SK-N-SH (cell line): ENCODE results near the gene UNC13D. TPM values are rescaled to one million over a fixed set of nuclear protein-coding genes. Genes with fewer than 3 reads are reported as not detected.

Experiments
- CTCF ChIA-PET: fragments of 300-600, 350-600 bp; formaldehyde crosslinking; extraction: SDS; loops from one replicate; lab custom pipeline; 2021; lab: Yijun Ruan, JAX
- POLR2A ChIA-PET: fragments of 350-600 bp; sonication (Branson Sonifier 250); formaldehyde crosslinking; extraction: SDS; loops from one replicate; lab custom pipeline; 2020; ENCODE audit warnings: antibody characterized with exemption, inconsistent platforms; lab: Yijun Ruan, JAX
- DNase-seq: peaks from one replicate; pipeline ENCODE4 v3.0.0; 2012
- H2AFZ ChIP-seq: fragments of 200-600 bp; sonication (generic); 2 replicates; pipeline ENCODE4 v1.8.1; 2016; ENCODE audit warnings: antibody characterized with exemption, mild to moderate bottlenecking, low read depth
- H3F3A ChIP-seq: fragments of 200-600 bp; sonication (generic); replicated peaks from 2 replicates; pipeline ENCODE3; 2016; ENCODE audit warnings: antibody characterized with exemption, mild to moderate bottlenecking; ENCODE audit not compliant: insufficient read depth
- H3K27ac ChIP-seq, 2 experiments: fragments of 200-500 bp in 1 of 2; fragments of 200-600 bp in 1 of 2; sonication (Bioruptor generic) in 1 of 2; sonication (generic), shearing (Covaris generic) in 1 of 2; 2 replicates each; pipeline versions ENCODE4 v1.5.1 to v1.6.1; 2014 to 2016; ENCODE audit warnings: low read depth in 2 of 2, inconsistent platforms in 1 of 2, low read length in 1 of 2, mild to moderate bottlenecking in 1 of 2, mixed read lengths in 1 of 2
- H3K27me3 ChIP-seq: fragments of 200-600 bp; sonication (generic), shearing (Covaris generic); 2 replicates; pipeline ENCODE4 v1.6.1; 2016; ENCODE audit warnings: mixed run types; ENCODE audit not compliant: insufficient read depth
- H3K36me3 ChIP-seq, 2 experiments: fragments of 200-500 bp in 1 of 2; fragments of 200-600 bp in 1 of 2; sonication (Bioruptor generic) in 1 of 2; sonication (generic) in 1 of 2; replicated peaks in 1 of 2; 2 replicates each; pipeline versions ENCODE3 to v1.5.1; 2014 to 2016; ENCODE audit warnings: low read length in 1 of 2, mild to moderate bottlenecking in 1 of 2; ENCODE audit not compliant: insufficient read depth in 2 of 2, control insufficient read depth in 1 of 2
- H3K4me1 ChIP-seq, 2 experiments: fragments of 200-500 bp in 1 of 2; fragments of 200-600 bp in 1 of 2; sonication (Bioruptor generic) in 1 of 2; sonication (generic), shearing (Covaris generic) in 1 of 2; 2 replicates each; pipeline versions ENCODE4 v1.5.1 to v1.6.1; 2014 to 2016; ENCODE audit warnings: low read depth in 1 of 2, low read length in 1 of 2, mixed run types in 1 of 2; ENCODE audit not compliant: insufficient read depth in 2 of 2, control insufficient read depth in 1 of 2
- H3K4me2 ChIP-seq: fragments of 200-600 bp; sonication (generic), shearing (Covaris generic); 2 replicates; pipeline ENCODE4 v1.6.1; 2017; ENCODE audit warnings: mixed run types
- H3K4me3 ChIP-seq, 2 experiments: fragments of 200-500 bp in 1 of 2; fragments of 200-600 bp in 1 of 2; sonication (Bioruptor generic) in 1 of 2; sonication (generic), shearing (Covaris generic) in 1 of 2; 2 replicates each; pipeline versions ENCODE4 v1.5.1 to v1.8.1; 2014 to 2016; ENCODE audit warnings: low read depth in 2 of 2, inconsistent platforms in 1 of 2, low read length in 1 of 2, mild to moderate bottlenecking in 1 of 2, mixed read lengths in 1 of 2, moderate library complexity in 1 of 2
- H3K79me2 ChIP-seq: fragments of 200-600 bp; sonication (generic); 2 replicates; pipeline ENCODE4 v1.8.1; 2017; ENCODE audit warnings: mild to moderate bottlenecking; ENCODE audit not compliant: insufficient read depth
- H3K9ac ChIP-seq: fragments of 200-600 bp; sonication (generic); 2 replicates; pipeline ENCODE4 v1.6.1; 2017; ENCODE audit warnings: mixed run types
- H3K9me2 ChIP-seq: fragments of 200-600 bp; sonication (generic); 2 replicates; pipeline ENCODE4 v1.6.1; 2017; ENCODE audit warnings: mixed run types
- H3K9me3 ChIP-seq: fragments of 200-600 bp; sonication (generic); 2 replicates; pipeline ENCODE4 v1.6.1; 2017; ENCODE audit warnings: mixed run types, mild to moderate bottlenecking, moderate library complexity
- H4K20me1 ChIP-seq: fragments of 200-600 bp; sonication (generic); 2 replicates; pipeline ENCODE4 v1.6.1; 2017; ENCODE audit warnings: mild to moderate bottlenecking, mixed run types; ENCODE audit not compliant: insufficient read depth
- ELF1 ChIP-seq: IDR thresholded peaks from 2 replicates; pipeline ENCODE4 v1.4.0; 2012
- EP300 ChIP-seq, 2 experiments: IDR thresholded peaks; 2 replicates each; pipeline versions ENCODE4 v1.4.0 to v1.6.1; 2012; ENCODE audit warnings: borderline replicate concordance in 1 of 2, low read depth in 1 of 2, low read length in 1 of 2
- EZH2phosphoT487 ChIP-seq: fragments of 200-600 bp; sonication (generic); IDR thresholded peaks from 2 replicates; pipeline ENCODE4 v1.6.1; 2017; ENCODE audit warnings: low read depth, mixed run types, mild to moderate bottlenecking, antibody characterized with exemption, moderate library complexity, borderline replicate concordance
- FOXJ3 ChIP-seq: sonication (generic); formaldehyde crosslinking; IDR thresholded peaks from 2 replicates; pipeline ENCODE4 v1.5.1; 2020; ENCODE audit warnings: mild to moderate bottlenecking, missing genetic modification reagents
- IRF3 ChIP-seq: fragments of 150-350 bp; IDR thresholded peaks from 2 replicates; pipeline ENCODE4 v1.6.1; 2016; ENCODE audit warnings: mild to moderate bottlenecking, low read depth, low read length
- JUND ChIP-seq: IDR thresholded peaks from 2 replicates; pipeline ENCODE4 v1.4.0; 2012
- MEF2A ChIP-seq: IDR thresholded peaks from 2 replicates; pipeline ENCODE4 v1.4.0; 2012; ENCODE audit warnings: low read depth, borderline replicate concordance
- MXI1 ChIP-seq: IDR thresholded peaks from 2 replicates; pipeline ENCODE4 v1.6.1; 2012; ENCODE audit warnings: mild to moderate bottlenecking, low read depth, low read length, improper control_type of control experiment
- NFIC ChIP-seq: IDR thresholded peaks from 2 replicates; pipeline ENCODE4 v1.4.0; 2012; ENCODE audit warnings: borderline replicate concordance
- NRF1 ChIP-seq: IDR thresholded peaks from 2 replicates; pipeline ENCODE4 v1.6.1; 2012; ENCODE audit warnings: low read depth, mild to moderate bottlenecking, low read length
- RCOR1 ChIP-seq: fragments of 150-350 bp; IDR thresholded peaks from 2 replicates; pipeline ENCODE4 v1.6.1; 2017; ENCODE audit warnings: antibody characterized with exemption, low read length
- TEAD4 ChIP-seq: IDR thresholded peaks from 2 replicates; pipeline ENCODE4 v1.4.0; 2012; ENCODE audit warnings: mild to moderate bottlenecking, borderline replicate concordance; ENCODE audit not compliant: insufficient read depth
- YY1 ChIP-seq: IDR thresholded peaks from 2 replicates; pipeline ENCODE4 v1.4.0; 2012; ENCODE audit warnings: low read depth, mild to moderate bottlenecking
- ZBTB33 ChIP-seq: IDR thresholded peaks from 2 replicates; pipeline ENCODE4 v1.4.0; 2012; ENCODE audit warnings: low read depth, borderline replicate concordance
- WGBS: methylation state at CpG from one replicate; pipeline ENCODE4 v1.1.6; 2017; ENCODE audit warnings: low lambda C conversion rate; 5-methylcytosine and 5-hydroxymethylcytosine counted together
- polyA plus RNA-seq, 3 experiments: library from polyadenylated mRNA; depleted of rRNA; stranded (reverse); fragments of >200 nt; gene quantifications; 2 replicates each; pipeline ENCODE4 v1.2.3, GENCODE V29; 2012

Gene UNC13D
- polyA plus RNA-seq, 1 of the 3 experiments (the other 2 are of a cell fraction) = 0.99 TPM

- H3K4me1 ChIP-seq = peaks cover 3 to 6% of the 10 kb centered on the region in 2 experiments; a peak in 2 of 4 replicates
- TF ChIP-seq MXI1 (no peak), YY1 (no peak), MEF2A (no peak), EZH2phosphoT487 (no peak), EP300 (IDR thresholded peaks at IDR 0.05; ENCODE audit: borderline replicate concordance in 1 of 2, low read depth in 1 of 2, low read length in 1 of 2) (no peak), NFIC (no peak), ELF1 (no peak), IRF3 (no peak), ZBTB33 (no peak)
- no peaks in the 10 kb centered on the region for H3K27me3 ChIP-seq
- no peaks in the 10 kb centered on the region for H3K9me3 ChIP-seq
- ChIA-PET POLR2A (interaction anchor here (0.9 to 2.4 kb wide), 5 partner anchors 9 to 30 kb away, joined by 3 to 12 read pairs (median 4); partner anchors contain the start of gene UNK), CTCF (interaction anchor here (0.8 to 2.5 kb wide), 5 partner anchors 18 to 62 kb away, joined by 3 to 8 read pairs (median 3); no protein-coding TSS in a partner anchor)
- H3K27ac ChIP-seq = no peak overlapping the region; a peak in 1 of 4 replicates
- H3K9ac ChIP-seq = no peak overlapping the region
- H3K36me3 ChIP-seq = peaks cover 5 to 26% of the 10 kb centered on the region in 2 experiments
- DNase-seq = peak; percentile 29
- peaks cover 3% of the 10 kb centered on the region for H3F3A ChIP-seq
- H4K20me1 ChIP-seq = no peaks in the 10 kb centered on the region
- peaks cover 27% of the 10 kb centered on the region; the same call in 1 of the 2 replicates for H3K79me2 ChIP-seq
- H3K4me2 ChIP-seq = no peak overlapping the region
- no peak overlapping the region for H2AFZ ChIP-seq
- no peaks in the 10 kb centered on the region for H3K9me2 ChIP-seq
- WGBS = 93% methylated on average over 20 of the region's 24 CpGs
- H3K4me3 ChIP-seq = no peak overlapping the region
These were observed 34.5 kb downstream of the UNC13D start for GRCh38 chr17:75809631-75810111.

GRCh38 chr17:75808905-75809621 lies 35.1 kb downstream of the UNC13D start:
- H3K9me2 ChIP-seq = no peaks in the 10 kb centered on the region
- no peak overlapping the region for H3K4me2 ChIP-seq
- H3K9me3 ChIP-seq = no peaks in the 10 kb centered on the region
- peaks cover 0 to 6% of the 10 kb centered on the region in 2 experiments; a peak in 1 of 4 replicates for H3K4me1 ChIP-seq
- H3F3A ChIP-seq = no peaks in the 10 kb centered on the region
- no peak overlapping the region for H2AFZ ChIP-seq
- ChIA-PET CTCF (interaction anchor here (0.8 to 3.1 kb wide), 9 partner anchors 10 to 61 kb away, joined by 3 to 18 read pairs (median 3); no protein-coding TSS in a partner anchor), POLR2A (interaction anchor here (0.9 to 2.4 kb wide), 7 partner anchors 10 to 33 kb away, joined by 3 to 12 read pairs (median 3); partner anchors contain the start of gene UNK)
- peak; percentile 27 for DNase-seq
- no peaks in the 10 kb centered on the region for H4K20me1 ChIP-seq
- TF ChIP-seq EZH2phosphoT487 (no peak), FOXJ3 (no peak), NRF1 (no peak), NFIC (no peak), JUND (no peak), TEAD4 (no peak), ELF1 (no peak), RCOR1 (no peak), MXI1 (no peak), ZBTB33 (no peak)
- no peaks in the 10 kb centered on the region for H3K27me3 ChIP-seq
- H3K4me3 ChIP-seq = no peak overlapping the region
- no peak overlapping the region for H3K9ac ChIP-seq
- WGBS = 83% methylated on average over 18 of the region's 18 CpGs
- peaks cover 5 to 26% of the 10 kb centered on the region in 2 experiments for H3K36me3 ChIP-seq
- peaks cover 32% of the 10 kb centered on the region; the same call in 1 of the 2 replicates for H3K79me2 ChIP-seq
- peak overlapping the region in 1 of 2 experiments; percentile 30; a peak in 1 of 4 replicates for H3K27ac ChIP-seq
